ENCODE measurements around the gene MTMR11.

Gene MTMR11

GRCh38 chr1:149936992-149937705 is 470 bp upstream of the MTMR11 start:
- no peak for DNase-seq (ENCODE audit: low read depth, low spot score)

GRCh38 chr1:149934356-149934755 is 2.3 kb downstream of the MTMR11 start:
- no peak for DNase-seq (ENCODE audit: low read depth, low spot score)

GRCh38 chr1:149933208-149933607 is 3.5 kb downstream of the MTMR11 start:
- no peak for DNase-seq (ENCODE audit: low read depth, low spot score)

- DNase-seq (ENCODE audit: low read depth, low spot score): no peak
Observed at GRCh38 chr1:149932474-149932873, 4.2 kb downstream of the MTMR11 start.

- no peak for DNase-seq (ENCODE audit: low read depth, low spot score)
Observed at GRCh38 chr1:149931212-149931790, 5.4 kb downstream of the MTMR11 start.

- DNase-seq (ENCODE audit: low read depth, low spot score): no peak
Observed at GRCh38 chr1:149929856-149930255, 6.8 kb downstream of the MTMR11 start.

- DNase-seq (ENCODE audit: low read depth, low spot score): no peak
Observed at GRCh38 chr1:149928401-149928724, 8.3 kb downstream of the MTMR11 start.

- DNase-seq (ENCODE audit: low read depth, low spot score): peak; percentile 91
Observed at GRCh38 chr1:149927563-149928400, 8.9 kb downstream of the MTMR11 start, which contains the start of gene SF3B4. TSS of gene SF3B4 (minus strand) at chr1:149927803. CDS start at chr1:149927759, 44 bp downstream.

- no peak for DNase-seq (ENCODE audit: low read depth, low spot score)
Observed at GRCh38 chr1:149927056-149927562, 9.6 kb downstream of the MTMR11 start.

GRCh38 chr1:149926296-149926695 is 10.4 kb downstream of the MTMR11 start:
- DNase-seq (ENCODE audit: low read depth, low spot score): no peak

GRCh38 chr1:149925751-149926150 is 10.9 kb downstream of the MTMR11 start:
- DNase-seq (ENCODE audit: low read depth, low spot score): no peak

- no peak for DNase-seq (ENCODE audit: low read depth, low spot score)
Observed at GRCh38 chr1:149925345-149925744, 11.3 kb downstream of the MTMR11 start.

GRCh38 chr1:149923626-149924025 is 13.1 kb downstream of the MTMR11 start:
- DNase-seq (ENCODE audit: low read depth, low spot score): no peak

- no peak for DNase-seq (ENCODE audit: low read depth, low spot score)
Observed at GRCh38 chr1:149917571-149918144, 19.0 kb downstream of the MTMR11 start, which contains the start of gene SV2A. TSS of gene SV2A (minus strand) at chr1:149917844. CDS start at chr1:149913840, 4,004 bp downstream.

GRCh38 chr1:149916898-149917252 is 19.8 kb downstream of the MTMR11 start:
- DNase-seq (ENCODE audit: low read depth, low spot score): no peak

- DNase-seq (ENCODE audit: low read depth, low spot score): no peak
Observed at GRCh38 chr1:149916193-149916897, 20.3 kb downstream of the MTMR11 start.

- DNase-seq (ENCODE audit: low read depth, low spot score): no peak
Observed at GRCh38 chr1:149915429-149916192, 21.1 kb downstream of the MTMR11 start.

- no peak for DNase-seq (ENCODE audit: low read depth, low spot score)
Observed at GRCh38 chr1:149914545-149914944, 22.1 kb downstream of the MTMR11 start.

GRCh38 chr1:149906570-149907075 is 30.1 kb downstream of the MTMR11 start:
- DNase-seq (ENCODE audit: low read depth, low spot score): no peak

- DNase-seq (ENCODE audit: low read depth, low spot score): no peak
Observed at GRCh38 chr1:149903836-149904491, 32.7 kb downstream of the MTMR11 start.

Data from activated CD4-positive, CD25-positive, alpha-beta regulatory T cell treated with anti-CD3 and anti-CD28 coated beads, Interleukin-2, amount 50 U/mL, for 16 hours (primary cell).